GM21529 (cell line): Measurements from ENCODE around the gene TMEM115.

Source experiments
- ATAC-seq: cut with Tn5 transposase; IDR thresholded peaks from one replicate; pipeline ENCODE4 v1.9.1; 2021; ENCODE audit not compliant: unreplicated experiment

The TMEM115 gene

GRCh38 chr3:50358911-50359759, at the start of gene TMEM115:
TSS of gene TMEM115 (minus strand) at chr3:50359521. CDS start at chr3:50359063, 458 bp downstream.
- ATAC-seq = peak; percentile 98

GRCh38 chr3:50408443-50408944, 49.2 kb upstream of the TMEM115 start:
- no peak for ATAC-seq

- no peak for ATAC-seq
Measured at GRCh38 chr3:50406487-50406886, 47.2 kb upstream of the TMEM115 start.

GRCh38 chr3:50405249-50405648, 45.9 kb upstream of the TMEM115 start:
- no peak for ATAC-seq

GRCh38 chr3:50401978-50402595, 42.8 kb upstream of the TMEM115 start:
- no peak for ATAC-seq

- ATAC-seq = no peak
Measured at GRCh38 chr3:50396502-50396901, 37.2 kb upstream of the TMEM115 start.

GRCh38 chr3:50395070-50395860, 35.9 kb upstream of the TMEM115 start:
- no peak for ATAC-seq

- no peak for ATAC-seq
Measured at GRCh38 chr3:50393061-50393460, 33.7 kb upstream of the TMEM115 start.

- no peak for ATAC-seq
Measured at GRCh38 chr3:50392101-50392715, 32.9 kb upstream of the TMEM115 start.

GRCh38 chr3:50390508-50391224, 31.3 kb upstream of the TMEM115 start:
- no peak for ATAC-seq

GRCh38 chr3:50389414-50389767, 30.1 kb upstream of the TMEM115 start:
- no peak for ATAC-seq

GRCh38 chr3:50388720-50389413, 29.5 kb upstream of the TMEM115 start:
- no peak for ATAC-seq

- ATAC-seq = no peak
Measured at GRCh38 chr3:50388016-50388719, 28.8 kb upstream of the TMEM115 start.

GRCh38 chr3:50385754-50386153, 26.4 kb upstream of the TMEM115 start:
- no peak for ATAC-seq

- no peak for ATAC-seq
Measured at GRCh38 chr3:50383750-50384149, 24.4 kb upstream of the TMEM115 start.

GRCh38 chr3:50382722-50383121, 23.4 kb upstream of the TMEM115 start:
- ATAC-seq = no peak

- no peak for ATAC-seq
Measured at GRCh38 chr3:50381383-50381782, 22.1 kb upstream of the TMEM115 start.

GRCh38 chr3:50380405-50381085, 21.2 kb upstream of the TMEM115 start:
- no peak for ATAC-seq

GRCh38 chr3:50378757-50379156, 19.4 kb upstream of the TMEM115 start:
- ATAC-seq = no peak
